Activated gamma-delta T cell treated with anti-CD3 and anti-CD28 coated beads, Interleukin-2, amount 50 U/mL, for 16 hours (primary cell): ENCODE measurements around the gene RIPK4.
"Not testable (repeated sequence)": the region's sequence is repeated elsewhere in the genome, so short reads cannot be mapped to it uniquely, and the experiment has no call there.

Experiments
- DNase-seq: peaks from one replicate; pipeline ENCODE4 v3.0.0-alpha.2; 2020; ENCODE audit warnings: low read depth

Gene RIPK4

DNA sequence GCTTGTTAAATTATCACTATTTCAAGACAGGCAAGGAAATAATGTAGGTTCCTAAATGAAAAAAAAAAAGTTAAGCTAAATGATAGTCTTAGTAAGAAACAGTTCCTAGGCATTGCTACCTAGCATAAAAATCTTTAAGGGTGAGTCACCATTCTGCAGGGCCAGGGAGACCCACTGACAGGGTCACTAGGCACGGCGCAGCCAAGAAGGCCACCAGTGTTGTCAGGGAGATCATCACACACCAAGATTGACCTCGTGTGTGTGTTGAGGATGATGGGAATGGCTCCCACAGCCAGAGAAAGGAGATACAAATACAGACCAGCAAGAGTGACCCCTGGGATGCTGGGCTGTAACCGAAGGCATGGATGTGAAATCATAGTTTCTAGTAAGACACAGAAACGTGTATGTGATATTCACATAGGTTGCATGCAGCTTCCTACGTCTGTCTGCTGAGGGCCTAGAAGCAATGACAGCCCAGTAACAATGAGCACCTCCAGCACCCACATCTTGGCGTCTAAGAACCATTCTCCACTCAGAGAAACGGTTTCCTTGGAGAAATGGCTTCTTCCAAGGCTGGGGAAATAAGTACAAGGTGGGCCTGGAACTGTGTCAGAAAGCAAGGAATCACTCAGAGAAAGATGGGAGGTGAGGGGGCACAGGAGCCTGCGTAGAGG lies 29.1 kb downstream of the RIPK4 start:
- no peak for DNase-seq

DNA sequence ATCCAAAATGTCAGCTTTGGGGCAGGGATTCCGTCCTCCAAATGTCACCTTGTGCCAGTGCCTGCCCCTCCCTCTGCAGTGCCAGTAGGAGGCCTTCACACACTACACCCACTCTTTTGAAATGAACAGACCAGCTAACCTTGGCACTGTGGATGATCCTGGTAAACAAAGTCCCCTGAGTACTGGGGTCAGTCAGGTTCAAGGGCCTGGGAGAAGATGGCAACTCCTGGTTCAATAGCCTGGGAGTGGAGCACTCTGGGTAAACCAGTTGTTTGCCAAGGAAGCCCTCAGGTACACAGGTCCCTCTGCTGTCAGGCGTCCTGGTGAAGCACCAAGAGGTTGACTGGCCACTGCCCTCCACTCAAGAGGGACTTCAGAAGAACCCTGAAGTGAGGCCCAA lies 30.4 kb downstream of the RIPK4 start:
- no peak for DNase-seq

DNA sequence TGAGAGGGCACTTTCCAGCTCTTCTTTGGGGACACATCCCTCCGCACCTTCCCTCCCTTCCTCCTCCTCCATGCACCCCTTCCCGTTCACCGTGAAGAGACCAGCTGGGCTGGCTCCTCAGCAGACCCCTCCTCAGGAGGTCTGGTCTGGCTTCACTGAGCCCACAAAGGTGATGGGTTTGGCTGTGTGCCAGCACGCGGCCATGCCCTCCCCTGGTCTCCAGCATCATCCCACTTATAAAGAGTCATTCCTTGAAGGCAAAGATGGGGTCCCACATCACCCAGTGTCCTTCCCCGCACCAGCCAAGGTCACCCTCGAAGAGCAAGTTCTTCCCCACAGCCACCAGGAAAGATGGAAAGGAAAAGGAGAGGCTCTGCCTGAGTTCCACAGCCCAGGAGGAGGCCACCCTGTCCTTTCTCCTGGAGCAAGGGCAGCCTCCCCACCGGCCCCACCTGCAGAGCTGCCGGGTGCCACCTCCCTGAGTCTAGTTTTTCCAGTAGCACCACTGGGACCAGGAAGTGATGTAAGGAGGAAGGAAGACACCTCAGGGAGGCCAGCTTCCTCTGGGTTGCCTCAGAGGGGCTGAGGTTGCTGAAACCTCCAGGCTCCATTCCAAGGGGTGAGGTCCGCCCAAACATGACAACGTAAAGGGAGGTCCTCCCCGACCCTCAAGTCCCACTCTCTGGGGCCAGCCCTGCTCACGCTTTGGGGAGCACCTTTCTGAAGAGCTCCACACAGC lies 32.7 kb downstream of the RIPK4 start:
- no peak for DNase-seq

DNA sequence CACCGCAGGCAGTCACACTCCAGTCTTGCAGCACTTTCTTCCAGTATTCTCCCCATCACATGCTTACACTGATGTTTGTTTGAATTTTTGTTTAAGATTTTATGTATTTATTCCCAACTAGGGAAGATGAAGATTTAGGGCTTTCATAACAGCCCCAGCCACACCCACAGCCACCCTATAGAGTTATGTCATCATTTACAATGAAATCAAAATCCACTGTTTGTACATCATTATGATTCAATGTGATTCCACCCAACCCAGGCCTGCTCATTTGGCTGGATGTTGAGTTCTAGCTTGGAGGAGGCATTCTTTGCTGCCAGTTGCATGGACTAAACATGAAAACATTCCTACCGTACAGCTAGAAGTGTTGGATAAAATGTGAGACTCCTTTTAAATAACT lies 35.8 kb downstream of the RIPK4 start:
- no peak for DNase-seq

DNA sequence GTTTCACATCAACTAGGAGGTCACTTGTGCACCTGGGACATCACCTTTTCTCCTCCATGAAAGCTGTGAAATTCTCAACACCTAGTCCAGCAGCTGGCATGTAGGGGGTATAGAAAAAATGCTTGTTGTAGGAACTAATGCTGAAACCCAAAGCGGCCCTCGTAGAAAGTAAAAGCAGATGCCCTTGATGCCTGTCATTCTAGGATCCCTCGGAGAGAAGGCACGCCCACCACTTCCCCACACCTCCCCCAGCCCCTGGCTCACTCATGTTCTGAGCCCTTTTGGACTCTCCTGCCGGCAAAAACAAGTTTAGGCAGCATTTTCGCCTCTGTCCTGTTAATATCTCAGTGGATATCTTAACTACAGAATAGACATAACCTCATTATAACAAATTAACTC lies 36.5 kb downstream of the RIPK4 start:
- no peak for DNase-seq

DNA sequence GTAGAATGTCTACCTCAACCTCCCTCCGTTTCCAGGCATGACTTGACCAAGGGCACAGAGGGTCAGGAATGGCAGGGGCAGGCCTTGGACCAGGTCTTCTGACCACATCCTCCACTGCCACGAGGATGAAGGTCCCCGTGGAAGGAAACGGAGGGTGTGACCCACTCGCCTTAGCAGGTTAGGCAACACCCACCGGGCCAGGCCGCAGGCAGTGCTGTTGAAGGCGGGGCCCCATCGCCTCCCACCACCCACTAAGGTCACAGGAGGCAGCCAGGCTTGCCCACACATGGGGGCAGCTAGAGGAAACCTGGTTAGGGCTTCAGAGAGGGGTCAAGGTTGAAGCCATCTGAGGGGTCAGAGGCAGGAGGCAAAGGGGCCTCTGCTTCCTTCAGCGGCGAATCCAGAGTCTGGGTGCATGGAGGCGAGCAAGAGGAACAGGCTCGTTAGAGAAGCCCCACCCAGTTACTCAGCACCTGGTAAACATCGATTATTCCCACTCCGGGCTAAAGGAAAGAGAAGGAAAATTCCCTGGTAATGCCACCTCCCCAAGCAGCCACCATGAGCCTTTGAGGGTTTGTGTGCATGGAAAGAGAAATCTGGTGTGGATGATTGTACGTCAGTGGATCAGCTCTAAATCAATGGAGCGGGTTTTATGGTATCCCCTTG lies 37.0 kb downstream of the RIPK4 start:
- no peak for DNase-seq

DNA sequence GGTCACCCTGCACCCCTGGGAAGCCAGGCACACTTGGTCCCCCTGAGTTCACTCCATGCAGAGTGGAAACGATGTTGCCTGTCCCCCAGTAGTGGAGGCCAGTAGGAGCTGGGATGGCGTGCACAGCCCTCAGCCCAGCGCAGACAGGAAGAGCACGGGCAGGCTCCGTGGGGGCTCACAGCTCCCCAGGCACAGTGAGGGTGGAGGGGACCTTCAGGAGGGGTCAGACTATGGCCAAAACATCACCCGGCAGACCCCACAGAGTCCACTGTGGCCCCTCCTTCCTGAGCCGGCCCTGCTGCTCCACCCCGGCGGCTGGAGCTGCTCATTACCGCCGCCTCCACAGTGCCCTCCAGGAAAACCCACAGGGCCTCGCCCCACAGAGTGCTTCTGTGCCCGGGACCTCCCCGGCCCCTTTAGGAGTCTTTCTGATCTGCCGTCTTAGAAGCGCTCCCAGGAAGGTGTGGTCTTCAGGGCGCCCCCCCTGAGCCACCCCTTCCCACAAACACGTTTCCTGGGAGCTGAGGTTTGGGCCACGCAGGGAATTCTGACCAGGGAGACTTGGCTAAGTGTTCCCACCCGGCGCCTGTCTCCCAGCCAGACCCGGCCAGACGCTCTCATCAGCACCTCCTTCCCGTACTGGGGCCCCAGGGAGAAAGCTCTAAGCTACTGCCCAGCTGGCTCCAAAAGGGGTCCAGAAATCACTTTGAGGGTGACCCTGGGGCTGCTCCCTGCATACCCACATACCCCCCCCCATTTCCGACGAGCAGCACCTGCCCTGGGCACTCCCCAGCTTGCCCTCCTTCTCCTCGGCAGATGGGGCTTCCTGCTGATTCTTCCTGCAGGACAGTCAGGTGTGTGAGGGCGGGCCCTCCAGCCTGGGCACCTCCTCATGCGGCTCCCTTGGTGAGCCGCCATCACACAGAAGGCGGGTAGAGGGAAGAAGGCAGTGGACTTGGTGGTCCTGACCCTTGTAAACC lies 38.8 kb downstream of the RIPK4 start:
- no peak for DNase-seq

DNA sequence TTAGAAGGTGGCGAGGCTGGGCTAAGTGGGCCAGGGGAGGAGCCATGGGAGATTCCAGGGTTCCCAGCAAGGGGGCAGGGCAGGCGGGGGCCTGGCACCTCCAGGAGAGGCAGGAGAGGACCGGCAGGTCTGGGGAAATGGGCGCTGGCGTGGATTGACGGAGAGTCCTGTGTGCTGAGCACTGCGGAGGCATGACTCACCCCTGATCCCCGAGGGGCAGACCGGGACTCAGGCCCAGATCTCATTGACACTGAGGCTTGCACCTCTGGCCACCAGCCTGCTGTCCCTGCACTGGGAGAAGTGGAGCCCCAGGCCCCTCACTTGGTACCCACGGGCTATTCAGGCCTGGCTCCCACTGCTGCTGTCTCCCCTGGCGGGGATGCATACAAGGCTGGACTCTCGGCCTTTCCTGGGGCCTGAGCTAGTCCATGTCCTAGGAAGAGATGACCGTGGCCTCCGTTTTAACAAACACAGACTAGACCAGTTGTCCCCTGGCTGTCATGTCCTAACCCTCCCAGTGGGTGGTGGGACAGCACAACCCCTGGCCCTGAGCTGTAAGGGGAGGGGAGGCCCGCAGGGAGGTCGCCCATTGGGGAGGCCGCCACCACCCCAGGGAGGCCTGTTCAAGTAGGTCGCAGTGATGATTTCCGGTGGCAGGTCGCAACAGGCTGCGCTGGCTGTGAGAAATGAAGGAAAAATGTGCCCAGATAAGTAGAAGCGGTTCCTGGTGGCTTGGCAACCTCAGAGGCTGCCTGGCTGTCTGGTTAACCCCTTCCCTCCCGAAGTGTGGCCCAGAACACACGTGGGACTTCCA lies 39.7 kb downstream of the RIPK4 start:
- DNase-seq: no peak

DNA sequence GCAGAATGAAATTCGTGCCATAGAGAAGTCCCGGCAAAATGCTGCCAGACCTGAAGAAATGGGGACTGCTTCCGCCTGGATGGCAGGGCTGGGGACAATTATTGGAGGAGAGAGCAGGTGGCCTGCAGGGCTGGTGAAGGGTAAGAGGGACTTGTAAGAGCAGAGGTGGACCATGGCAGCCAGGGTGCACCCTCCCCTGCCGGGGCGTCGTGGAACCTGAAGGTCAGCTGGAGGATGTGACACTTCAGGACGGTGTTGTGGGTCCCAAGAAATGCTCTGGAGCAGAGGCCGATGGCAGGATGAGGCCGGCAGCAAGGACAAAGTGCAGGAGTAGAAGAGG lies 40.3 kb downstream of the RIPK4 start:
- no peak for DNase-seq

DNA sequence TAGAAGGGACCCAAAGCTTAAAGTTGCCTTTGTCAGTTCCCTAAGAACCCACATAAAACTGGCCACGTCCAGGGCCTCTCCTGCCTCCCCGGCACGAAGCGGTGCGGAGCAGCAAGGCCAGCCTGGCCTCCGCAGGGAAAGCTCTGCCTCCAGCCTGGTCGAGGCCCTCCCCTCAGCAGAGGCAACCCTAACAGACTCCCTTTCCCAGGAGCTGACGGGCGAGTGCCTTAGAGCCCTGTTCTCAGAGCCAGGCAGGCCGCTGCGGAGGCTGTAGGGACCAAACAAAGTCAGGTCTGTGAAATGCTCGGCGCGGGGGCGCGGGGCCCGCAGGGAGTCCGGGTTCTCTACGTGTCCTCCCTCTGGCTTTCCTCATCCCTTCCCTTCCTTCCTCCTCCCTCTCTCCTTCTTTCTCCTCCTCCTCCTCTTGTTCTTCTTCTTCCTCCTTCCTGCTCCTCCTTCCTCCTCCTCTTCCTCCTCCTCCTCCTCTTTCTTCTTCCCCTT lies 40.7 kb downstream of the RIPK4 start:
- no peak for DNase-seq

DNA sequence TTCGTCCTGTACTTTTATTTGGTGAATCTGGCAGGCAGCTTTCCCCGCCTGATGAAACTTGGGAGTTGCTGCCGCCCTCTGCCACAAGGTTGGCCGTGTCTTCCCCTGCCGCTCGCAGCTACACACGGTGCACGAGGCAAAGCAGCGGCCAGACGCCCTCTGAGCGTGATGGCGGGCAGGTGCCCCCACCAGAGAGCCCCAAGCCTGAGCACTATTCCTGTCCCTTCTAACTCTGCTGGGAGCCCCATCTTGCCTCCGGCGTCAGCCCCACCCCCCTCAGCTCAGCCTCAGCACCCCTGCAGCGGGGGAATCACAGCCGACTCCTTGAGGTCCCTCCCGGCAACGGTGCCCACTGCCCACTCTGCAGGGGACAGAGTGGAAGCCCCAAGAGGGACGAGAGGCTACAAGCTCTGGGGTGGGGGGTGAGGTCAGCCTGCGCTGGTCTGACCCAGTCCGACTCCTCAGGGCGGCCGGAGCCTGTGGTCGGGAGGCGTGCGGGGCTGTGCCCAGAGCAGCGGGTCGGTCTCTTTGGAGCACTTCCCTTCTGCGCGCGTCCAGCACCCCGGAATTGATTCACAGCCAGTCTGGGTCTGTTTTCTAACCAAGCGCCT lies 41.3 kb downstream of the RIPK4 start:
- DNase-seq: no peak

DNA sequence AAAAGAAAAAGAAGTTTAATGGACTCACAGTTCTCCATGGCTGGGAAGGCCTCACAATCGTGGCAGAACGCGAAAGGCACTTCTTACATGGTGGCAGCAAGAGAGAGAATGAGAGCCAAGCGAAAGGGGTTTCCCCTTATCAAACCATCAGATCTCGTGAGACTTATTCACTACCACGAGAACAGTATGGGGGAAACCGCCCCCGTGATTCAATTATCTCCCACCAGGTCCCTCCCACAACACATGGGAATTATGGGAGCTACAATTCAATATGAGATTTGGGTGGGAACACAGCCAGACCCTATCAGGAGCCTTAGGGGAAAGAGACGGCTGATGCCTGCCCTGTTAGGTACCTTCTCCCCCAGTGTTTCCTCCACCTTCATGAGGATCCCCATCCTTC lies 43.0 kb downstream of the RIPK4 start:
- DNase-seq: not testable (repeated sequence)

DNA sequence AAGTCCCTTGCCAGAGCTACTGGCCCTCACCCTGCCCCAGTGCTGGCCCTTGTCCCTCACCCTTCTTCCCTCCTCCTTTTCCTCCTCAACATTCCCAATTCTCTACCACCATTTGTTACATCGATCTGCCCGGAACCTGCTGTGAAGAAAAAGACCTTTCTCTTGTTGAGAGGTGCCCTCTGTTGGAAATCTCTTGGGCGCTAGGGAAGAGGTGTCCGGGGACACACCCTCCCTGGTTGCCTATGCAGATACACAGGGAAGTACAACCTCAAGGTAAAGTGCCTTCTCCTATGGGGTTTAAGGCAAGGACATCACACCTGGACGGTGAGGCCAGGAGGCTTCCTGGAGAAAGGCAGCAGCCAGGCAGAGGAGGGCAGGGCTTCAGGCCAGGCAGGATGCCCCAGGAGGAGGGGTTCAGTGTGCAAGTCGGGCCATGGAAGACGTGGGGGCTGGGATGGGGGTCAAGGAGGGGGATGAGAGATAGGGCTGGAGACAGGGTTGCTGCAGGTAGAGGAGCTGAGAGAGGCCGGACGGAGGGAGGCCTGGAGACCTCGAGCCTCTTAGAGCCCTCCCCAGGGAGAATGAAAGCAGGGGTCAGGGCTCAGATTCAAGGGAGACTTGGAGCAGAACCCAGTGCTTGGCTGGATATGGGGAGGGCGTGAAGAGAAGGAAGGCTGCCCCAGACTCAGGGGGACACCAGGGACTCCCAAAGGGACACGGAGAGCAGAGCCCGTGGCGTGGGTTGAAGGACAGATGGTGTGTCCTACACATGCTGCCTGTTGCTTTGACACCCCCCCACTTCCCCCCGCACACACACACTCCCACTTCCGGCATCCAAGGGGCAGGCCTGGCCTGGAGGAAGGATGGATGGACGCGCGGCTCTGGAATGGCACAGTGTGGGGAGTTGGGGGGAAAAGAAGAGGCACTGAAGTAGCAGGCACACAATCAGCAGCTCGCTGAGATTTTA lies 44.5 kb downstream of the RIPK4 start:
- no peak for DNase-seq

DNA sequence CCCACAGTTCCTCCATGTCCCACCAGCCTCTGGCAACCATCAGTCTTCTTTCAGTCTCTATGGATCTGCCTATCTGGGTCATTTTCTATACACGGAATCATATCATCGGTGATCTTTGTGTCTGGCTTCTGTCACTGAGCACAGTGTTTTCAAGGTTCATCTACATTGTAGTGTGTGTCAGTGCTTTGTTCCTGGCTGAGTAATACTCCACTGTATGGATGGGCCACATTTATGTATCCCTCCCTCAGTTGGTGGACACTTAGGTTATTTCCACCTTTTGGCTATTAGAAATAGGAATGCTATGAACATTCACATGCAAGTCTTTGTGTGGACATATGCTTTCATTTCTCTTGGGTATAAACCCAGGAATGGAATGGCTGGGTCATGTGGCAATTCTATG lies 46.6 kb downstream of the RIPK4 start:
- no peak for DNase-seq

DNA sequence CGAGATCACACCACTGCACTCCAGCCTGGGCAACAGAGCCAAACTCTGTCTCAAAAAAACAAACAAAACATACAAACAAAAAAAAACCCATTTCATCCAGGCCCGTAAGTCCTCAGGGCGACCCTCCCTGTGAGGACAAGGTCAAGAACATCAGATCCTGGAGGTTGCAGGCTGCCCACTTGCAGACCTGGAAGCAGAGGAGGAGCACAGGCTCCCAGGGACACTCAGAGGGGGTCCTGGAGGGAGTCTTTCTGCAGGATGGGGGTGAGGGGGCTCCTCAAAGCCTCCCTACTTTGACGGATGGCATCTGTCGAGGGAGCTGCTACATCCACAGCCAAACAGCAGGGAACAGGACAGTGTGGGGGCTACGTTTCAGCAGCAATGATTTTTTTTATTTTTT lies 47.2 kb downstream of the RIPK4 start:
- DNase-seq: no peak

DNA sequence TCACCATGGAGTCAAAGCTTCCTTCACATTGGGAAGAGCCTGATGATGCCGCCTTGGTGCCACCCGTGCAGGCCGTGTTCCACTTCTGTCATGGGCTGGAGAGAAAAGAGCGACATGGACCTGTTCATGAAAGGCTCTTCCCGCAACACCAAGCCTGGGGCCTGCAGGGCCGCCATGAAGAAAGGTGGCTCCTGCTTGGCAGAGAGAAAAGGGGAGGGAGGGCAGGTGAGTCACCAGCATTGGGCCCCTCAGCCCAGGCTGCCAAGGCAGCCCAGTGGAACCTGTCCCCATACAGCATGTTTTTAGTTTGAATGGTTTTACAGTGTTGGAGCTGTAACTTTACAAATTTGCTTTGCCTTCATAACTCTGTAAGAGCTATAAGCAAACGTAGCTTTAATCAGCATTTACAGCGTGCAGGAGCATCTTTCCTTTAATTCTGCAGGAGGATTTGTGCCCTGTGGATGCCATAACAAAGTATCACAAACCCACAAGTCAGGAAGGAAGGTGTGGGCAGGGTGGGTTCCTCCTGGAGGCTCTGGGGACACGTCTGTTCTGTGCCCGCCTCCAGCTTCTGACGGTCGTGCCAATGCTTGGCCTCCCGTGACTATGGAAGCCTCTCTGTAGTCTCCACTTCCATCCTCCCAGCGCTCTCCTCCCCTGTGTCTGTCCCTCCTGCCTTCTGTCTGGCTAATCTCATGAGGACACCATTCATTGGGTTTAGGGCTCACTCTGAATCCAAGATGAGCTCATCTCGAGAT lies 49.1 kb downstream of the RIPK4 start:
- DNase-seq: no peak

DNA sequence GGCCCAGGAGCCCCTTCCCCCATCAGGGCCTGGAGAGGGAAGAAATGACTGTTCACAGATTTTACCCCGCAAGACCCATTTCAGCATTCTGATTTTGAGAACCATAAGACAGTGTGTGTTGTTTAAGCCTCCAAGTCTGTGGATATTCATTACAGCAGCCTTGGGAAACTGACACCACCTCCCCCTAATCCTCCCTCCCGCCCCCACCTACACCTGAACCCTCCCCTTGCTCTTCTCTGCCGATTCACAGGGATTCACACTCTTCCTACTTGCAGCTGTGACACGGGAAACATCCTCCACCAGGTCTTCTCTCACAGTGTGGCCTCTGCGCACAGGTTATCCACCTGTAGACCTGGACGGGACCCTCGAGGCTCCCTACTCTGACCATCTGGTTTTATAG lies 50.1 kb downstream of the RIPK4 start:
- no peak for DNase-seq

DNA sequence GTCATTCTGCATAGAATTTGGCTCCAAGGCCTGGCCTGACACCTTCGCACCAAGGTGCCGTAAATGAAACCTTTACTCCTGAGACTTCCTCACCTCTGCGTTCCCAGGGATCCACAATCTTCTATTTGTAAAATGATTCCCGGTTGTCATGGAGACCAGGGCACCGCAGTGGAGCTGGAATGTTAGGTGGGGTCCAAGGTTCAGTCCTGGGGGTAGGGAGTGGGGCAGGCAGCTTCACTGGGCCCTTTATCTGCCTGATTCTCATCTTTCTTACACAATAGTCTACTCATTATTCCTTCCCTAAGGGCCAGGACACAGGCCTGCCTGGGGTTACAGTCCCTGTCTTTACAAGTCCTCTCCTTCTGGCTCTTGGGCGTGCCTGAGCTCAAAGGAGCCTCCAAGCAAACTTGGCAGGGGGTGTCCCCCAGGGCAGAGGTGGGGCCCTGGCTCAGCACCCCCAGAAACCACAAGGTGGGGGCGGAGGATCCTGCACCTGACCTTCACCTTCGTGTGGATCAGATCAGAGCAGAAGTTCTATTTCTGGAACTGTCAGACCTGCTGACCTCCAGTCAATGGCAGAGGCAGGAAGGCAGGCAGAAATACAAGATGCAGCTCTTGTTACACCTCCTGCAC lies 51.1 kb downstream of the RIPK4 start:
- no peak for DNase-seq
